ENCODE data around the gene TMEM39B.

DNA sequence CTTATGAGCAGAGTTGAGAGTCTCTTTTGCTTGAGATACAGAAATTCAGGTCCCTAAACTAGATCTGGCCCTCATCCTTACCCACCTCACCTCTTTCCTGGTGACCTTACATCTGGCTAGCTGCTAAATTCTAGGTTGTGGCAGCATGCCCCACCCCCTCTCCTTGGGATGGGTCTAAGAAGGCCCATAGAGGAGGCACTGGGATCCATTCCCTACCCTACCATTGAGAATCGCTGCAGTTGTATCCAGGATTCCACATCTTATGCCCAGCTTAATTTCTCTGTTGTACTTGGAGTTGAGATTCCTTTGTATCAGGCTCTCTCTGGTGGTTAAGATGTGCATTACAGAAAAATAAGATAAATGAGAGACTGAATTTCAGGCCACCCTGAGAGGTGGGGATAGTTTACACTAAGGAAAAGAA is 9.5 kb upstream of the TMEM39B start:
- TF ChIP-seq RAD21 (IDR thresholded peaks at IDR 0.05; ENCODE audit: low read length): peak; percentile 78
- TF ChIP-seq, protein P1, sequence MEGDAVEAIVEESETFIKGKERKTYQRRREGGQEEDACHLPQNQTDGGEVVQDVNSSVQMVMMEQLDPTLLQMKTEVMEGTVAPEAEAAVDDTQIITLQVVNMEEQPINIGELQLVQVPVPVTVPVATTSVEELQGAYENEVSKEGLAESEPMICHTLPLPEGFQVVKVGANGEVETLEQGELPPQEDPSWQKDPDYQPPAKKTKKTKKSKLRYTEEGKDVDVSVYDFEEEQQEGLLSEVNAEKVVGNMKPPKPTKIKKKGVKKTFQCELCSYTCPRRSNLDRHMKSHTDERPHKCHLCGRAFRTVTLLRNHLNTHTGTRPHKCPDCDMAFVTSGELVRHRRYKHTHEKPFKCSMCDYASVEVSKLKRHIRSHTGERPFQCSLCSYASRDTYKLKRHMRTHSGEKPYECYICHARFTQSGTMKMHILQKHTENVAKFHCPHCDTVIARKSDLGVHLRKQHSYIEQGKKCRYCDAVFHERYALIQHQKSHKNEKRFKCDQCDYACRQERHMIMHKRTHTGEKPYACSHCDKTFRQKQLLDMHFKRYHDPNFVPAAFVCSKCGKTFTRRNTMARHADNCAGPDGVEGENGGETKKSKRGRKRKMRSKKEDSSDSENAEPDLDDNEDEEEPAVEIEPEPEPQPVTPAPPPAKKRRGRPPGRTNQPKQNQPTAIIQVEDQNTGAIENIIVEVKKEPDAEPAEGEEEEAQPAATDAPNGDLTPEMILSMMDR (conservative IDR thresholded peaks at IDR 0.05; ENCODE audit: low read depth, low read length): peak; percentile 70
- no peak for TF ChIP-seq POLR2A (IDR thresholded peaks at IDR 0.05; ENCODE audit: low read depth, low read length)
- TF ChIP-seq CEBPB (IDR thresholded peaks at IDR 0.05; ENCODE audit: low read depth, low read length): no peak
- TF ChIP-seq RFX5 (IDR thresholded peaks at IDR 0.05; ENCODE audit: low read depth, low read length): no peak
- no peak for TF ChIP-seq NFE2L2 (IDR thresholded peaks at IDR 0.05; ENCODE audit: low read depth, low read length)

All from IMR-90 (cell line).